Caco-2 (cell line): ENCODE measurements around the gene SERBP1. TPM values are rescaled to one million over a fixed set of nuclear protein-coding genes. Genes with fewer than 3 reads are reported as not detected.

ENCODE experiments used
- BruUV-seq: library from RNA; stranded (reverse); fragments of 400-500 nt; replicated peaks from 2 replicates; lab custom pipeline; 2021; lab: Mats Ljungman, UMichigan
- CTCF ChIA-PET: fragments of 300-600 bp; sonication (Branson Sonifier 250); formaldehyde crosslinking; loops from one replicate; lab custom pipeline; 2022; ENCODE audit warnings: antibody characterized with exemption; lab: Charles Lee
- POLR2A ChIA-PET: fragments of 300-600 bp; sonication (Branson Sonifier 250); formaldehyde crosslinking; loops from one replicate; lab custom pipeline; 2022; ENCODE audit warnings: antibody characterized with exemption; lab: Charles Lee
- DNase-seq, 2 experiments: peaks; one replicate each; pipeline versions ENCODE4 v3.0.0 to v3.0.0-alpha.2; 2020 to 2022
- H3K27me3 ChIP-seq: replicated peaks from 2 replicates; pipeline ENCODE4 v1.6.0; 2011; ENCODE audit warnings: low read length; ENCODE audit not compliant: control insufficient read depth, insufficient read depth
- H3K36me3 ChIP-seq: 2 replicates; pipeline ENCODE4 v1.5.1; 2011; ENCODE audit warnings: low read length; ENCODE audit not compliant: control insufficient read depth, insufficient read depth
- H3K4me1 ChIP-seq: fragments of 250-450 bp; sonication (Bioruptor Pico); 2 replicates; pipeline ENCODE4 v1.5.1; 2020; ENCODE audit warnings: mild to moderate bottlenecking
- H3K4me3 ChIP-seq: 2 replicates; pipeline ENCODE4 v1.5.1; 2011; ENCODE audit warnings: low read depth, mild to moderate bottlenecking, control low read depth, low read length
- H3K9me3 ChIP-seq: fragments of 250-450 bp; sonication (Bioruptor Pico); 2 replicates; pipeline ENCODE4 v1.5.1; 2020; ENCODE audit warnings: mild to moderate bottlenecking, moderate library complexity
- H3K27ac Mint-ChIP-seq: one replicate; pipeline ENCODE4 v1.8.0; 2022; ENCODE audit warnings: mixed read lengths; ENCODE audit not compliant: unreplicated experiment
- H3K27me3 Mint-ChIP-seq: one replicate; pipeline ENCODE4 v1.8.0; 2022; ENCODE audit warnings: mixed read lengths; ENCODE audit not compliant: insufficient read depth, unreplicated experiment
- H3K36me3 Mint-ChIP-seq: one replicate; pipeline ENCODE4 v1.8.0; 2022; ENCODE audit warnings: mild to moderate bottlenecking, mixed read lengths; ENCODE audit not compliant: insufficient read depth, unreplicated experiment
- H3K4me1 Mint-ChIP-seq: one replicate; pipeline ENCODE4 v1.8.0; 2022; ENCODE audit warnings: low read depth, mixed read lengths; ENCODE audit not compliant: unreplicated experiment
- H3K4me3 Mint-ChIP-seq: one replicate; pipeline ENCODE4 v1.8.0; 2022; ENCODE audit warnings: mild to moderate bottlenecking, moderate library complexity, mixed read lengths; ENCODE audit not compliant: unreplicated experiment
- H3K9me3 Mint-ChIP-seq: one replicate; pipeline ENCODE4 v1.8.0; 2022; ENCODE audit warnings: mixed read lengths; ENCODE audit not compliant: unreplicated experiment
- intact Hi-C: fragments of 100-400 bp; cut with micrococcal nuclease; formaldehyde crosslinking; loops from one replicate; pipeline ENCODE4 v1.10.0; 2022; ENCODE audit not compliant: unreplicated experiment
- total RNA-seq: library from RNA; stranded (reverse); gene quantifications from 2 replicates; pipeline ENCODE4 v1.2.3, GENCODE V29; 2022
- TF ChIP-seq, protein P1 (sequence below), 2 experiments: fragments of 200-600 bp in 1 of 2; IDR thresholded peaks; 1 replicate in 1 of 2; 2 replicates in 1 of 2; pipeline versions ENCODE4 v1.5.1 to v1.8.0; 2011 to 2022; ENCODE audit warnings: antibody characterized with exemption in 1 of 2, control low read depth in 1 of 2, inconsistent platforms in 1 of 2, low read depth in 1 of 2, low read length in 1 of 2, mild to moderate bottlenecking in 1 of 2, moderate library complexity in 1 of 2; ENCODE audit not compliant: insufficient read depth in 1 of 2, severe bottlenecking in 1 of 2, unreplicated experiment in 1 of 2

The SERBP1 gene
- total RNA-seq, 1 experiment from 2014 or later, result 182 TPM

DNA sequence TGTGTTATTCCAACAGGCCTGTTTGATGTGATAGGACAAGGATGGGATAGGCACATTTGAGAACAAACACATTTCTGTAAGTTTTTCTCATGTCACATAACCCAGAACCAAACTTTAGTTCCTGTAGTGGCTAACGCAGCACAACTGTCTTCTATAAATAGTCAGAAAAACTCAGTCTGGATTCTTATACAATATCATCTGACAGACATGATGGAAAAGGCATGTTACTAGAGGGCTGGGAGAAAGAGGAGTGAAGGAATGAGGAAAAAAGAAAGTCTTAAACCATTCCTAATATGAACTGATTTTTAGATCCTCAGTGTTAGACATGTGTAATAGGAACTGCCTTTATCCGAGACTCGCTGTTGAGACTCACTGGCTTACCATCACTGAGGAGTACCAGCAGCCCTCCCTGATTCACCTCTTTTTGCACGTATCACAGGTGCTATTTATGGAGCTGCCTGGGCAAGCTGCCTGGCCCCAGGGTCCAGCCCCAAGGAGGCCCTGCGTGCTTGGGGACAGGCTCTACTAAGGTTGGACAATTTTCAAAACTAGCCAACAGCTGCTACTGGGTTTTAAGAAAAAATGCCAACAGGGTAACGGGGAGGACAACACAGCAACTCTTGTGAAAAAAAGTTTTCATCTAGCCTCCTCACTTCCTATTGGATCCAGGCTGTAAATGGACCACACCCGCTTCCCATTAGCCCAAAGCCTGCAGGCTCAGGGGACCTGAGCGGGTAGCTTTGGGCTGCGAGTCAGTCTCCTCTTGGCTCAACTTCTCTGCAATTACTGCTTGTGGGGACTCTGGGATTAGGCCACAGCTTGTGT is 30.7 kb upstream of the SERBP1 start:
- H3K4me1 ChIP-seq, result no peaks in the 10 kb centered on the region
- TF ChIP-seq, protein P1, sequence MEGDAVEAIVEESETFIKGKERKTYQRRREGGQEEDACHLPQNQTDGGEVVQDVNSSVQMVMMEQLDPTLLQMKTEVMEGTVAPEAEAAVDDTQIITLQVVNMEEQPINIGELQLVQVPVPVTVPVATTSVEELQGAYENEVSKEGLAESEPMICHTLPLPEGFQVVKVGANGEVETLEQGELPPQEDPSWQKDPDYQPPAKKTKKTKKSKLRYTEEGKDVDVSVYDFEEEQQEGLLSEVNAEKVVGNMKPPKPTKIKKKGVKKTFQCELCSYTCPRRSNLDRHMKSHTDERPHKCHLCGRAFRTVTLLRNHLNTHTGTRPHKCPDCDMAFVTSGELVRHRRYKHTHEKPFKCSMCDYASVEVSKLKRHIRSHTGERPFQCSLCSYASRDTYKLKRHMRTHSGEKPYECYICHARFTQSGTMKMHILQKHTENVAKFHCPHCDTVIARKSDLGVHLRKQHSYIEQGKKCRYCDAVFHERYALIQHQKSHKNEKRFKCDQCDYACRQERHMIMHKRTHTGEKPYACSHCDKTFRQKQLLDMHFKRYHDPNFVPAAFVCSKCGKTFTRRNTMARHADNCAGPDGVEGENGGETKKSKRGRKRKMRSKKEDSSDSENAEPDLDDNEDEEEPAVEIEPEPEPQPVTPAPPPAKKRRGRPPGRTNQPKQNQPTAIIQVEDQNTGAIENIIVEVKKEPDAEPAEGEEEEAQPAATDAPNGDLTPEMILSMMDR (IDR thresholded peaks at IDR 0.05; ENCODE audit: insufficient read depth in 1 of 2, low read depth in 1 of 2, low read length in 1 of 2, severe bottlenecking in 1 of 2, unreplicated experiment in 1 of 2), result no peak
- intact Hi-C loops, result no loop called here
- H3K36me3 Mint-ChIP-seq, result no peaks in the 10 kb centered on the region
- H3K4me3 ChIP-seq, result no peak overlapping the region
- H3K27ac Mint-ChIP-seq, result no peak overlapping the region
- no peak overlapping the region for H3K4me3 Mint-ChIP-seq
- peaks cover 6% of the 10 kb centered on the region for H3K4me1 Mint-ChIP-seq
- CTCF ChIA-PET, result no interaction called here
- no peak for DNase-seq
- no TSS peak for BruUV-seq
- no peaks in the 10 kb centered on the region for H3K9me3 ChIP-seq
- no peaks in the 10 kb centered on the region for H3K36me3 ChIP-seq
- H3K9me3 Mint-ChIP-seq, result no peaks in the 10 kb centered on the region
- H3K27me3 ChIP-seq, result no peaks in the 10 kb centered on the region
- H3K27me3 Mint-ChIP-seq, result no peaks in the 10 kb centered on the region
- POLR2A ChIA-PET, result no interaction called here

DNA sequence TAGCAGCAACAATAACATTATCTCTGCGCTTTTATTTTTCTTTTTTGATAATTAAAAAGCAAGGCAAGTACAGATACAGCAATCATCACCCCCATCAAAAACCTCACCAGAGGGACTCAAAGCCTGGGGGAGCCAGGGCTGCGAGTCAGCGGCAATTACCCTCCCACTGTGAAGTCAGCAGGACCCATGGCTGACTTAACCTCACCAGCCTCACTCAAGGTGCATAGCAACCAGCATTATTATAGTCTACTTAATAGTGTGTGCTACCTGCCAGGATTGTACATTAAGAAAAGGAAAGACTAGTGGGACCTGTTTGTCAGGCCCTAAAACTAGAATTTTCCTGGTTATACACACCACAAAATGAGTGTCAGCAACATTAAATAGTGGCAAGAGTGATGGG is 28.9 kb upstream of the SERBP1 start:
- H3K9me3 Mint-ChIP-seq, result no peaks in the 10 kb centered on the region
- ChIA-PET POLR2A (no interaction called here), CTCF (no interaction called here)
- H3K4me3 Mint-ChIP-seq, result no peak overlapping the region
- peaks cover 6% of the 10 kb centered on the region for H3K4me1 Mint-ChIP-seq
- H3K36me3 Mint-ChIP-seq, result no peaks in the 10 kb centered on the region
- Histone ChIP-seq H3K9me3 (no peaks in the 10 kb centered on the region), H3K27me3 (no peaks in the 10 kb centered on the region), H3K36me3 (no peaks in the 10 kb centered on the region), H3K4me1 (no peaks in the 10 kb centered on the region), H3K4me3 (no peak overlapping the region)
- no peaks in the 10 kb centered on the region for H3K27me3 Mint-ChIP-seq
- intact Hi-C loops, result no loop called here
- TF ChIP-seq, protein P1 (IDR thresholded peaks at IDR 0.05; ENCODE audit: insufficient read depth in 1 of 2, low read depth in 1 of 2, low read length in 1 of 2, severe bottlenecking in 1 of 2, unreplicated experiment in 1 of 2), result no peak
- H3K27ac Mint-ChIP-seq, result no peak overlapping the region
- DNase-seq, result no peak
- BruUV-seq, result no TSS peak

DNA sequence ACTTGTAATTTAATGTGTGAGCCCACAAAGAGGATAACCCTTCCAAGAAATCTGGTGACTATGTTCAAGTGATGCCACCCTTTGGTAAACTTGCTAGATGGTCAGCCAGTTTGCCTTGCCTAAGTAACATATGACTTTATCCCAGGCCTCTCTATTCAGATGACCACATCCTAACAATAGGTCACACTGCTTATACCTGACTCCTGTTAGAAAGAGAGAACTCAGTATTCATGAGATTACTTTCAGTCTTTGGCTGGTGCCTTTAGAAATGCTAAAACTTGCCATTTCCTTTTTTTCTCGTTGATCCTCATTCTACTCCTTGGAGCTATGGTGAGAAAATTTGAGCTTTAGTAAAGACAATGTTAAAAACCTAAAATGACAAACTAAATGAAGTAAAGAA is 28.5 kb upstream of the SERBP1 start:
- Histone ChIP-seq H3K4me1 (no peaks in the 10 kb centered on the region), H3K27me3 (no peaks in the 10 kb centered on the region), H3K36me3 (no peaks in the 10 kb centered on the region), H3K9me3 (no peaks in the 10 kb centered on the region), H3K4me3 (no peak overlapping the region)
- peaks cover 6% of the 10 kb centered on the region for H3K4me1 Mint-ChIP-seq
- no peak for DNase-seq
- H3K27ac Mint-ChIP-seq, result no peak overlapping the region
- no peaks in the 10 kb centered on the region for H3K27me3 Mint-ChIP-seq
- CTCF ChIA-PET, result no interaction called here
- intact Hi-C loops, result no loop called here
- TF ChIP-seq, protein P1 (IDR thresholded peaks at IDR 0.05; ENCODE audit: insufficient read depth in 1 of 2, low read depth in 1 of 2, low read length in 1 of 2, severe bottlenecking in 1 of 2, unreplicated experiment in 1 of 2), result no peak
- POLR2A ChIA-PET, result no interaction called here
- no TSS peak for BruUV-seq
- H3K9me3 Mint-ChIP-seq, result no peaks in the 10 kb centered on the region
- H3K4me3 Mint-ChIP-seq, result no peak overlapping the region
- H3K36me3 Mint-ChIP-seq, result no peaks in the 10 kb centered on the region
